Neural crest cell (in vitro differentiated cells): ENCODE results near the gene FBXW5. TPM values are rescaled to one million over a fixed set of nuclear protein-coding genes. Genes with fewer than 3 reads are reported as not detected.

Experiments used
- DNase-seq: peaks from one replicate; pipeline ENCODE4 v3.0.0; 2021; ENCODE audit warnings: low read depth, mixed read lengths, low spot score
- H3K27ac Mint-ChIP-seq: one replicate; pipeline ENCODE4 v1.8.0; 2021; ENCODE audit warnings: mild to moderate bottlenecking, mixed read lengths; ENCODE audit not compliant: unreplicated experiment
- H3K27me3 Mint-ChIP-seq: 2 replicates; pipeline ENCODE4 v1.8.0; 2021; ENCODE audit warnings: low read depth, mild to moderate bottlenecking, mixed read lengths
- H3K36me3 Mint-ChIP-seq: 2 replicates; pipeline ENCODE4 v1.8.0; 2021; ENCODE audit warnings: low read depth, mild to moderate bottlenecking, mixed read lengths
- H3K4me1 Mint-ChIP-seq: 2 replicates; pipeline ENCODE4 v1.8.0; 2021; ENCODE audit warnings: mixed read lengths
- H3K4me3 Mint-ChIP-seq: one replicate; pipeline ENCODE4 v1.8.0; 2021; ENCODE audit warnings: mild to moderate bottlenecking, mixed read lengths
- H3K9me3 Mint-ChIP-seq: 2 replicates; pipeline ENCODE4 v1.8.0; 2021; ENCODE audit warnings: mixed read lengths
- total RNA-seq: library from RNA; stranded (reverse); gene quantifications from 2 replicates; pipeline ENCODE4 v1.2.1, GENCODE V29; 2021
- TF ChIP-seq, protein P1 (sequence below): fragments of 200-600 bp; sonication (generic); conservative IDR thresholded peaks from 2 replicates; pipeline ENCODE4 v1.5.0; 2021; ENCODE audit warnings: antibody characterized with exemption, mild to moderate bottlenecking

The FBXW5 gene
- total RNA-seq, 1 donor from 2014 or later = 81.2 TPM

DNA sequence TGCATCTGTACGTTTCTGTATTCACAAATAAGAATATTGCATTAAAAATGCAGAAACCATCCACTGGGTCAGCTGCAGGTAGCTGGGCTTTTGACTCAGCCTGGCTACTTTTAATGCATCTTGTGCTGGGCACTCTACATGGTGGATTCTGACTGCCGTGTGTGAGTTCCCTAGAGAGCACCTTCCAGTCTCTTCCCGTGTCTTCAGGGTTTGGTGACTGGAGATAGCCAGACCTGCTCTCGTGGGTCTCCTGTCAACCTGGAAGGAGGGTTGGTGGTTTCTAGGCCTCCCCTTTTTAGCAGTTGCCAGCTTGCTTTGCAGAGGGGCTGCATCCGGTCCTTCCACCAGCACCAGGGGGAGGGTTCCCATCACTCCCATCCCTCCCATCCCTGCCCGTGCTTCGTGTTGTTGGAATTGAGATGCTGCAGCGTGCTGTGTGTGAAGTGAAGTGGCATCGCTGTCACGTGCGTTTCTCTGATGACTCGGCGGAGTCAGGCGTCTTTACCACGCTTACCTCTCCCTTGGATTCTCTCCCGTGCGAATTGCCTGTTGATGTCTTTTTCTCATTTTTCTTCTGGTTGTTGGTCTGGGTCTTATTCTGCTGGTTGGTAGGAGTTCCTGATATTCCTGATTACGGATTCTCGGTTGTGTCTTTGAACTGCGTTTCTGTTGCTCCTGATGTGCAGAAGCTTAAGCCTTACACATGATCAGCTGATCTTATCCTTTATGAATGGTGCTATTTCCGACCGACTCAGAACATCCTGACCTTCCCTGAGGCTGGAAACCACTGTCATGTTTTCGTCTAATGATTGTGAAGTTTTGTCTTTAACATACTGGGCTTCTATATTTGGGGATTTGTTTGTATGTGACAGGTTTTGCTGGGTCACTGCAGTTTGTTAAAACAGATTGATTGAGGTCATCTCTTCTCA, 16.9 kb downstream of the FBXW5 start:
- Mint-ChIP-seq H3K27ac (no peak overlapping the region), H3K4me3 (no peak overlapping the region), H3K36me3 (peaks cover 12% of the 10 kb centered on the region), H3K4me1 (peaks cover 7% of the 10 kb centered on the region), H3K27me3 (no peaks in the 10 kb centered on the region), H3K9me3 (no peaks in the 10 kb centered on the region)
- DNase-seq = no peak
- TF ChIP-seq, protein P1, sequence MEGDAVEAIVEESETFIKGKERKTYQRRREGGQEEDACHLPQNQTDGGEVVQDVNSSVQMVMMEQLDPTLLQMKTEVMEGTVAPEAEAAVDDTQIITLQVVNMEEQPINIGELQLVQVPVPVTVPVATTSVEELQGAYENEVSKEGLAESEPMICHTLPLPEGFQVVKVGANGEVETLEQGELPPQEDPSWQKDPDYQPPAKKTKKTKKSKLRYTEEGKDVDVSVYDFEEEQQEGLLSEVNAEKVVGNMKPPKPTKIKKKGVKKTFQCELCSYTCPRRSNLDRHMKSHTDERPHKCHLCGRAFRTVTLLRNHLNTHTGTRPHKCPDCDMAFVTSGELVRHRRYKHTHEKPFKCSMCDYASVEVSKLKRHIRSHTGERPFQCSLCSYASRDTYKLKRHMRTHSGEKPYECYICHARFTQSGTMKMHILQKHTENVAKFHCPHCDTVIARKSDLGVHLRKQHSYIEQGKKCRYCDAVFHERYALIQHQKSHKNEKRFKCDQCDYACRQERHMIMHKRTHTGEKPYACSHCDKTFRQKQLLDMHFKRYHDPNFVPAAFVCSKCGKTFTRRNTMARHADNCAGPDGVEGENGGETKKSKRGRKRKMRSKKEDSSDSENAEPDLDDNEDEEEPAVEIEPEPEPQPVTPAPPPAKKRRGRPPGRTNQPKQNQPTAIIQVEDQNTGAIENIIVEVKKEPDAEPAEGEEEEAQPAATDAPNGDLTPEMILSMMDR = no peak

DNA sequence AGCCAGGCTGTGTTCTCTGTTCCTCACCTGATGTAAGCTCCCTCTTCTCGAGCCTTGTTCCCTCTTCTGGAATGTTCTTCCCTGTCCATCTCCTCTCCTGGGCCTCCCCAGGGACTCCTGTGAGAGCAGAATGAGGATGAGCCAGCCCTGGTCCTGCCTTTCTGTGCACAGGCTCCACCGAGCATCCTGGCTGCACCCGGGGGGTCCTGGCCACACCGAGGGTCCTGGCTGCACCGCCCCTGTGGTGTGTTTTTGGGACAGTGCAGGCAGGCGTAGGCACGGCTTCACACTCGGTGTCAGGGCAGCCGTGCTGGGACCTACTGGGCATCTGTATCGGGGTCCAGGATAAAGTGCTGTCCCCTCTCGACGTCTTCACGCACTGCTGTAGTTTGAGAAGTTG, 17.8 kb downstream of the FBXW5 start:
- H3K9me3 Mint-ChIP-seq = no peaks in the 10 kb centered on the region
- no peak overlapping the region for H3K4me3 Mint-ChIP-seq
- peak overlapping the region; percentile 80 for H3K27ac Mint-ChIP-seq
- peaks cover 7% of the 10 kb centered on the region for H3K4me1 Mint-ChIP-seq
- DNase-seq = no peak
- TF ChIP-seq, protein P1 = no peak
- H3K27me3 Mint-ChIP-seq = no peaks in the 10 kb centered on the region
- H3K36me3 Mint-ChIP-seq = peaks cover 8% of the 10 kb centered on the region

DNA sequence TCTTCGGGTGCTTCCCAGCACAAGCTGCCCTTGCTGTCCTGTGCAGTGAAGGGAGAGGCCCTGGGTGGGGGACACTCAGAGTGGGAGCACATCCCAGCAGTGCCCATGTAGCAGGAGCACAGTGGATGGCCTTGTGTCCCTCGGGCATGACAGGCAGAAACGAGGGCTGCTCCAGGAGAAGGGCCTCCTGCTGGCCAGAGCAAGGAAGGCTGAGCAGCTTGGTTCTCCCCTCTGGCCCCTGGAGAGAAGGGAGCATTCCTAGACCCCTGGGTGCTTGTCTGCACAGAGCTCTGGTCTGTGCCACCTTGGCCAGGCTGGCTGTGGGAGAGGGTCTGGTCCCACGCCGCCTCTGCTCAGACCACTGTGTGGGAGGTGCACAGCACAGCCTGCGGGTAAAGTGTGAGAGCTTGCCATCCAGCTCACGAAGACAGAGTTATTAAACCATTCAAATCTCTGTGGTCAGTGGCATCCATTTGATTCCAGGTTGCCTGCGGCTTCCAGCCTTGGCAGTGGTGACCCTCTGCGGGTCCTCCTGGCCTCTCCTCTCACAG, 18.3 kb downstream of the FBXW5 start:
- DNase-seq = no peak
- no peak overlapping the region for H3K27ac Mint-ChIP-seq
- H3K27me3 Mint-ChIP-seq = no peaks in the 10 kb centered on the region
- peaks cover 7% of the 10 kb centered on the region for H3K4me1 Mint-ChIP-seq
- H3K4me3 Mint-ChIP-seq = no peak overlapping the region
- TF ChIP-seq, protein P1 = no peak
- peaks cover 5% of the 10 kb centered on the region for H3K36me3 Mint-ChIP-seq
- no peaks in the 10 kb centered on the region for H3K9me3 Mint-ChIP-seq

DNA sequence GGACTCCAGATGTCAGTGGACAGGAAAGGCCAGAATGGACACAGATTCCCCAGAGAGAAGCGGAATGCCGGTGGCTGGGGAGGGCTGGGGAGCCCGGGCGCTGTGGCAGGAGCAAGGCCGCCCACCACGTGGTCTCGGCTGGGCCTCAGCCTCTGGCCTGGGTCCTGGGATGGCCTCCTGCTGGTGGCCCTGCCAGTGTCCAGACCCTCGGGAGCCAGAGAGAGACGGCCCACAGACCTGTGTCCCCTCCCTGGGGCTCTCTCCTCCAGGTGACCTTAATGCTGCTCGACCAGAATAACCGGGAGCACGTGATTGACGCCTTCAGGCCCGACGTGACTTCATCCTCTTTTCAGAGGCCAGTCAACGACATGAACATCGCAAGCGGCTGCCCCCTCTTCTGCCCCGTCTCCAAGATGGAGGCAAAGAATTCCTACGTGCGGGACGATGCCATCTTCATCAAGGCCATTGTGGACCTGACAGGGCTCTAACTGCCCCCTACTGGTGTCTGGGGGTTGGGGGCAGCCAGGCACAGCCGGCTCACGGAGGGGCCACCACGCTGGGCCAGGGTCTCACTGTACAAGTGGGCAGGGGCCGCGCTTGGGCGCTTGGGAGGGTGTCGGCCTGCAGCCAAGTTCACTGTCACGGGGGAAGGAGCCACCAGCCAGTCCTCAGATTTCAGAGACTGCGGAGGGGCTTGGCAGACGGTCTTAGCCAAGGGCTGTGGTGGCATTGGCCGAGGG, 19.0 kb downstream of the FBXW5 start:
- TF ChIP-seq, protein P1 = peak; percentile 10
- no peaks in the 10 kb centered on the region for H3K27me3 Mint-ChIP-seq
- H3K27ac Mint-ChIP-seq = no peak overlapping the region
- peaks cover 3% of the 10 kb centered on the region for H3K36me3 Mint-ChIP-seq
- H3K9me3 Mint-ChIP-seq = no peaks in the 10 kb centered on the region
- H3K4me3 Mint-ChIP-seq = no peak overlapping the region
- H3K4me1 Mint-ChIP-seq = peaks cover 7% of the 10 kb centered on the region
- DNase-seq = no peak

DNA sequence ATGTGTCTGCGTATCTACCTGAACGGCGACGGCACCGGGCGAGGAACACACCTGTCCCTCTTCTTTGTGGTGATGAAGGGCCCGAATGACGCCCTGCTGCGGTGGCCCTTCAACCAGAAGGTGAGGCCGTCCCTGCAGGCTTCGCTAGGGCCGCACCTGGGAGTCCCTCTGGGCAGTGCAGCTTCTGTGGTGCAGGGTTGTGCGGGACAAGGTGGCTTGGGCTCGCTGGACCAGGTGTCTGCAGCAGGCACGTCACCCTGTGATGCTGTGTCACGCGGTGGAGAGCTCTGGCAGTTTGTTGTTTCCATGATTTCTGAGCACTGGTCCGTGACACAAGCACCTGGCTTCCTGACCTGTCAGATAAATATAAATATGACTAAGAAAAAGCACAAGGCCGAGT, 20.7 kb downstream of the FBXW5 start:
- DNase-seq = no peak
- H3K4me1 Mint-ChIP-seq = peaks cover 5% of the 10 kb centered on the region

More for the DNA sequence above, 20.7 kb downstream of the FBXW5 start:
- peaks cover 6% of the 10 kb centered on the region for H3K36me3 Mint-ChIP-seq
- H3K27me3 Mint-ChIP-seq = no peaks in the 10 kb centered on the region
- no peak overlapping the region for H3K27ac Mint-ChIP-seq
- TF ChIP-seq, protein P1 = no peak
- no peak overlapping the region for H3K4me3 Mint-ChIP-seq
- H3K9me3 Mint-ChIP-seq = no peaks in the 10 kb centered on the region
